Endothelial cell of hepatic sinusoid (primary cell): ENCODE measurements around the gene PADI1.

Experiments used
- in situ Hi-C: cut with HindIII; loops from 2 replicates; pipeline ENCODE4 v1.10.0; 2017; ENCODE audit warnings: low sequenced_read_pairs

The PADI1 gene

GRCh38 chr1:17204546-17205440 lies at the start of gene PADI1:
TSS of gene PADI1 (plus strand) at chr1:17205128. CDS start at chr1:17205218, 90 bp downstream.
- in situ Hi-C loops: no loop called here

GRCh38 chr1:17155257-17155920 lies 49.5 kb upstream of the PADI1 start:
- in situ Hi-C loops: no loop called here

GRCh38 chr1:17156108-17156507 lies 48.8 kb upstream of the PADI1 start:
- in situ Hi-C loops: no loop called here

- in situ Hi-C loops: no loop called here
Observed at GRCh38 chr1:17158961-17159360, 46.0 kb upstream of the PADI1 start.

- in situ Hi-C loops: no loop called here
Observed at GRCh38 chr1:17161137-17161740, 43.7 kb upstream of the PADI1 start.

- in situ Hi-C loops: no loop called here
Observed at GRCh38 chr1:17161926-17162800, 42.8 kb upstream of the PADI1 start.

GRCh38 chr1:17162941-17163340 lies 42.0 kb upstream of the PADI1 start:
- in situ Hi-C loops: no loop called here

- in situ Hi-C loops: no loop called here
Observed at GRCh38 chr1:17163371-17163770, 41.6 kb upstream of the PADI1 start.

GRCh38 chr1:17163789-17164666 lies 40.9 kb upstream of the PADI1 start:
- in situ Hi-C loops: no loop called here

GRCh38 chr1:17165823-17166222 lies 39.1 kb upstream of the PADI1 start:
- in situ Hi-C loops: no loop called here

- in situ Hi-C loops: no loop called here
Observed at GRCh38 chr1:17167041-17167785, 37.7 kb upstream of the PADI1 start.

- in situ Hi-C loops: no loop called here
Observed at GRCh38 chr1:17167786-17168090, 37.2 kb upstream of the PADI1 start.

- in situ Hi-C loops: no loop called here
Observed at GRCh38 chr1:17168091-17168876, 36.6 kb upstream of the PADI1 start.

- in situ Hi-C loops: no loop called here
Observed at GRCh38 chr1:17170571-17170970, 34.4 kb upstream of the PADI1 start.

- in situ Hi-C loops: no loop called here
Observed at GRCh38 chr1:17173217-17173616, 31.7 kb upstream of the PADI1 start.

GRCh38 chr1:17176306-17177061 lies 28.4 kb upstream of the PADI1 start:
- in situ Hi-C loops: no loop called here

- in situ Hi-C loops: no loop called here
Observed at GRCh38 chr1:17177651-17178050, 27.3 kb upstream of the PADI1 start.
